HG02840 (cell line): Measurements from ENCODE around the gene ENO2.

Experiments used
- ATAC-seq: cut with Tn5 transposase; IDR thresholded peaks from one replicate; pipeline ENCODE4 v1.9.1; 2021; ENCODE audit warnings: mild to moderate bottlenecking, moderate library complexity, moderate number of reproducible peaks; ENCODE audit not compliant: unreplicated experiment, low FRiP score

ENO2 gene

GRCh38 chr12:6912164-6912935 lies 2.0 kb upstream of the ENO2 start:
- ATAC-seq: no peak

GRCh38 chr12:6914947-6915788 lies 788 bp downstream of the ENO2 start:
- no peak for ATAC-seq

DNA sequence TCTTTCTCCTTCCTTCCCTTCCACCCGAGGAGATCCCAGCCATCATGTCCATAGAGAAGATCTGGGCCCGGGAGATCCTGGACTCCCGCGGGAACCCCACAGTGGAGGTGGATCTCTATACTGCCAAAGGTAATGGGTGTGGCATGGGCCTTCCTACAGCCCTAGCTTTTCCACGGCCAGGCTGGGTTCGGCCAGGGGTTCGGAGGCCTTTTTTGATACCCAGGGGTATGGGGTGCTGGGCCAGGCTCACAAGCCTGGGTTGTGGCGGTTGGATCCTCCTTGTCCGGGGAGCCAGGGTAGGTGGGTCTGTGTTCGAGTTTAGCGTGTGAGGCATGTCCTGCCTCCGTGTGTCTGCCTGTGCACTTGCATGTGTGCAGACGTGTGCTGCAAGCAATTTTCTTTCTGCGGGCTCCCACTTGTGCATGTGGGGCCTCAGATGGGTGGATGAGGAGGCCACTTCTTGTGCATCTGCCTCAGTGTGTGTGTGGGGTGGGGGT lies 1.5 kb downstream of the ENO2 start:
- ATAC-seq: no peak

DNA sequence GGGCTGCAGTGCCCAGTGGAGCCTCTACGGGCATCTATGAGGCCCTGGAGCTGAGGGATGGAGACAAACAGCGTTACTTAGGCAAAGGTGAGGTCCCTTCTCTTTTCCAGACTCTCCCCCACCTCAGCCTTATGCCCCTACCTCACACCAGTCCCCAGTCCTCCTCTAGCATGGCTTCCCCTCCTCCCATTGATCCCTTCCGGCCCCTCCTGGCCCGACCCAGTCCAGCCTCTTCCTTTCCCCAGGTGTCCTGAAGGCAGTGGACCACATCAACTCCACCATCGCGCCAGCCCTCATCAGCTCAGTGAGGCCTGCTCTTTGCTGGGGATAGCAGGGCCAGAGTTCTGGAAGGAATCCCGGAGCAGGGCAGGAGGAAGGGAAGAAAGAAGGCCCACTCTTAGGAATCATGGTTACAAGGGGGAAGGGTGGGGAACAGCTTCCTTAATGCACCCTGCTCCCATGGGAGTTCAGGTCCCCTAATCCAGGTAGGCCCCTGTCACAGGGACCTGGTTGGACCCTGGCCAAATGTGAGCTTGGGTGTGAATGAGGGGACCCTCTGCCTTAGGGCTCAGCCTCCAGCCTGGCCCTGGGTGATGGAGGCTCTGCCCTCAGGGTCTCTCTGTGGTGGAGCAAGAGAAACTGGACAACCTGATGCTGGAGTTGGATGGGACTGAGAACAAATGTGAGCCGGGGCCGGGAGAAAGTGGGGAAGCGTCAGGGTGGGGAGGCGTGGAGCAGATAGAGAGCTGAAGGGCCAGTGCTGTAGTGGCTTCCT lies 2.2 kb downstream of the ENO2 start:
- ATAC-seq: no peak

GRCh38 chr12:6917491-6918231 lies 3.3 kb downstream of the ENO2 start:
- ATAC-seq: no peak

DNA sequence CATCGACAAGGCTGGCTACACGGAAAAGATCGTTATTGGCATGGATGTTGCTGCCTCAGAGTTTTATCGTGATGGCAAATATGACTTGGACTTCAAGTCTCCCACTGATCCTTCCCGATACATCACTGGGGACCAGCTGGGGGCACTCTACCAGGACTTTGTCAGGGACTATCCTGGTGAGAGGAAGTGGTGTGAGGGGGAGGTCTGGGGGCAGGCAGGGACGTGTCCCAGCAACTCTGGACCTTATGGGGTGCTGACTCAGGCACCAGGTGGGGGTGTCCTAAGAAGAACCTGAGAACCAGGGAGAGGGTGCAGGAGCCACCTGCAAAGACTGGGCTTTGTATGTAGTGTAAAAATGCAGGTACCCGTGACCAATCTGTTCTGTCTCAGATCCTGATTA lies 5.2 kb downstream of the ENO2 start:
- ATAC-seq: no peak

DNA sequence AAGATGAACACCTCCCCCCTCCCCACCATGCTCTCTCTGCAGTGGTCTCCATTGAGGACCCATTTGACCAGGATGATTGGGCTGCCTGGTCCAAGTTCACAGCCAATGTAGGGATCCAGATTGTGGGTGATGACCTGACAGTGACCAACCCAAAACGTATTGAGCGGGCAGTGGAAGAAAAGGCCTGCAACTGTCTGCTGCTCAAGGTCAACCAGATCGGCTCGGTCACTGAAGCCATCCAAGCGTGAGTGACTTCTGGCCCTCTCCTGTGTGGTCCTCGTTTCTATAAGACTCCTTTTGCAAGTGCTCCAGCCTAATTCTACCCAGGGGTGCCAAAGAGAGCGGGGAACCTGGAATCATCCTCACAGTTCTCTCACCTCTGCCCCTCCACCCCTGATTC lies 7.2 kb downstream of the ENO2 start:
- ATAC-seq: no peak

DNA sequence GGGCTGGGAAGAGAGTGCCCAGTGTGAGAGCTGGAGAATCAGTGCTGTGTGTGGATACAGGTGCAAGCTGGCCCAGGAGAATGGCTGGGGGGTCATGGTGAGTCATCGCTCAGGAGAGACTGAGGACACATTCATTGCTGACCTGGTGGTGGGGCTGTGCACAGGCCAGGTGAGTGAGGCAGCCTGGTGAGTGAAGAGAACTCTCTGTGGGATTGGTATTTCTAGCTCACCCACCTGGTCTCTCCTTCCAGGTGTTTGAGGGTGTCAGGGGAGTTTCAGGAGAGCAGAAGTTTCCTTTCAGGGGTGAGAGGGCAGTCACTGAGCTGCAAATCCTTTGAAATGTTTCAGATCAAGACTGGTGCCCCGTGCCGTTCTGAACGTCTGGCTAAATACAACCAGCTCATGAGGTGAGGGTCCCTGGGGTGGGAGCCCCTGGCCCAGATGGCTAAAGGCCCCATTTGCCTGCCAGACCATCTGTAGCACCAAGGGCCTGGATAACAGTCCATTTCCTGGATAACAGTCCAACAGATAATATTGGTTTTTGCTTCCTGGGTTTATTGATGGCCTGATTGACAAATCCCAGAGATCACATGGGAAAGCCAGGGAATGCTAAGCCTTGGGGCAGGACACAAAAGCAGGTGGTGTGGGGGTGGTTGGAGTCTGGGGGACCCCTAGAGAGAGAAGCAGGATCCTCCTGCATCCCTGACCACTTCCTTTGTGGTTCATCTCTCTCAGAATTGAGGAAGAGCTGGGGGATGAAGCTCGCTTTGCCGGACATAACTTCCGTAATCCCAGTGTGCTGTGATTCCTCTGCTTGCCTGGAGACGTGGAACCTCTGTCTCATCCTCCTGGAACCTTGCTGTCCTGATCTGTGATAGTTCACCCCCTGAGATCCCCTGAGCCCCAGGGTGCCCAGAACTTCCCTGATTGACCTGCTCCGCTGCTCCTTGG lies 7.9 kb downstream of the ENO2 start:
- ATAC-seq: no peak

- ATAC-seq: no peak
These were observed 8.8 kb downstream of the ENO2 start for GRCh38 chr12:6923003-6923732.

DNA sequence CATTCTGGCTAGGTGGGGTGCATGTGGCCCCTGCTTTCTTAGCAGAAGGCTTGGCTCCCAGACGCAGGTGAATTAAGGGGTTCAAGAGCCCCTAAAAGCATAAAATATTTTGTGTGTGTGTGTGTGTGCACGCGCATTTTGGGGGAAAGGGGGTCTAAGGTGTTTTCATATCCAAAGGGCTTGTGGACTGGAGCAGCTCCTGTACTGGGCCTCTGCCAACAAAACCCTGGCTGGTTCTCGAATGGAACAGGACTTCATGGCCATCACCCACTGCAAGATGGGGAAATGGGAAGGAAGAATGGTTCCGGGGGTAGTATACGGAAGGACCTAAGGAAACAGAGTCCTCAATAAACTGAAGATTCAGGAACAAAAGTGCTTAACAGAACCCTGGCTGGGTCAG lies 9.5 kb downstream of the ENO2 start:
- ATAC-seq: no peak

DNA sequence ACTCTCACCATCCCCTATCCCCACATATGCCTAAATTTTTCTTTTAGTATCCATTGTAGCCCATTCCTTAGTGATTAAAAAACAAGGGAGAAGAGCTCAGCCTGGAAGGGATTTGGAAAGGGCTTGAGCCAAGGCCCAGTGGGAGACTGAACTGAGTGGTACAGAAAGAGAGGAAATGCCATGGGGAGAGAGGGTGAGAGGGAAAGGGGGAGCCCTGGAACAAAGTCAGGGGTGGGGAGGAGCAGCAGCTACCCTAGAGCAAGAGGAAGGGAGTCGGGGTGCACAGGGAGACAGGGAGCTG lies 10.8 kb downstream of the ENO2 start:
- ATAC-seq: no peak

DNA sequence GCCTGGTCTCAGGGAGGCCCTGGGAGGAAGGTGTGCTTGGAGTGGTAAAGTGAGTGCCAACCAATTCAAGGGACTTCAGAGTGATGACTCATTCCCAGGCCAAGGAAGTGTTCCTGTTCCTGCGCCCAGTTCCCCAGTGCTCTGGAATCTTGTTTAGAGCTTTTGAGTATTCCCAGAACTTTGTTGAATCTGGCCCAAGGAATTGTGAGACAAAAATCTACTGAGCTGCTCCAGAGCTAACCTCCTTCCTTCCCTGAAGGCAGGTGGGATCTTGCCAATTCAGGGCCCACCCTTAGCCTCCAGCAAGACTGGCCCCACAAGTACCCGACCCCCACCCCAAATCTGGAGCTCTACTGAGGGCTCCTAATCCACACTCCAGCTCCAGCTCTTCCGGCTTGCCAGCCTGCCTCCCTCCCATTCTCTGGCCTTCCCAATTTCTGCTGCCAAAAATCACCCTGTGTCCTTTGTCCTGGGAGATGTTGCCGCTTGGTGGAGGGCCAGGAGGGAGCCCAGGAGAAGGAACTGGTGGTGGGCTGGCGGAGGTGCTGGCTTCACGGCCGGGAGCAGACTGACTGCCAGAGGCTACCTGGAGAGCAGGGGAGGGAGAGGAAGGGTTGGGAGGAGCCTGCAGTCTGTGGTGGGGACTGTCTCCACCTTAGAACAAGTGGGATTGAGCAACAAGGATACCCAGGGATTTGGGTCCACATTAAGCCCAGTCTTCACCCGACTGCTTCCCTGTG lies 11.3 kb downstream of the ENO2 start:
- ATAC-seq: no peak

GRCh38 chr12:6927379-6928021 lies 13.1 kb downstream of the ENO2 start, which contains the start of gene ATN1:
ATN1 (plus strand) TSS chr12:6927959; CDS start chr12:6934002, 6,043 bp downstream.
- no peak for ATAC-seq

GRCh38 chr12:6928022-6928702 lies 13.8 kb downstream of the ENO2 start:
- ATAC-seq: no peak

DNA sequence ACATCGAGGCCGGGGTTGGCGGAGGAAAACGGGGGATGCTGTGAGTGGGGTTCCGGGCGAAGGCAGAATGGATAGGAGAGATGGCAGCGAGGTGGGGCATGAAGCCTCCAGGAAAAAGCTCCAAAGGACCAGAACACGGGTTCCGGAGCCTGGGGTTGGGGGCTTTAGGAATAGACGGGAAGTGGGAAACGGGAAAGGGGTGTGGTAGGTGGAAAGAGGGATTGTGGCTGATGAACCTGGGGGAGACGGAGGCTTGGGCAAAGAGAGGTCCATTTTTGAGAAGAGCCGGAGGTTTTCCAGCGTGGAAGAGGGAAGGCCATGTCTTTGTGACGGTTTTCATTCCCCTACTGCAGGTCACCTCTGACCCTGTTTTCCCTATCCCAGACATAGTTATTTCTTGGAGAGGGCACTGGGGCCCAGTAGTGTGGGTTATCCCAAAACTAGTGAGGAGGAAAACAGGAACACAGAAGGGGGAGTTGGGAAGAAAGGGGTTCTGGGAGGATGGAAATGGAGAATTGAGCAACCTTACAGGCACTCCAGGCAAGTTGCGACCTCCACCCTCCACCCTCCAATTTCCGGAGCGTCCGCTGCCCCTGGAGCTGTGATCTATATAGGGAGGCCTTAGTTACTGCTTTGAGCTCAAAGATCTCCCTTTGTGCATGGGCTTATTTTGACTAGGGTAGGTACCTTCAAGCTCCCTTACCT lies 14.5 kb downstream of the ENO2 start:
- no peak for ATAC-seq
